H1 (cell line): ENCODE results near the gene E2F3. TPM values are rescaled to one million over a fixed set of nuclear protein-coding genes. Genes with fewer than 3 reads are reported as not detected.

Source experiments
- BRCA1 ChIP-seq: IDR thresholded peaks from 2 replicates; pipeline ENCODE4 v1.6.1; 2012; ENCODE audit warnings: low read depth, low read length, improper control_type of control experiment
- TBP ChIP-seq: IDR thresholded peaks from 2 replicates; pipeline ENCODE4 v1.6.1; 2011; ENCODE audit warnings: low read depth, low read length, improper control_type of control experiment
- polyA plus RNA-seq, 7 experiments: library from polyadenylated mRNA; depleted of rRNA in 3 of 7; stranded (reverse) in 5 of 7; unstranded in 2 of 7; fragments of >200 nt in 5 of 7; fragments of 200-250 nt in 2 of 7; gene quantifications; 1 replicate in 5 of 7; 2 replicates in 1 of 7; 4 replicates in 1 of 7; pipeline versions ENCODE4 v1.2.1 to v1.2.3, GENCODE V29; 2011 to 2013; ENCODE audit warnings: missing spikeins in 2 of 7, mixed read lengths in 2 of 7
- total RNA-seq: library from RNA; stranded (reverse); fragmentation: NEBNext Ultra II Directional; extraction: Animal tissue kit (Norgen Biotek cat#: 25700); gene quantifications from 2 replicates; pipeline ENCODE4 v1.2.1, GENCODE V29; 2021

The E2F3 gene
- total and polyA plus RNA-seq, 2 of the 8 experiments (the other 6 are each of a cell fraction or from before 2014, with no cell fraction given) = 14.9 to 42.2 TPM

DNA sequence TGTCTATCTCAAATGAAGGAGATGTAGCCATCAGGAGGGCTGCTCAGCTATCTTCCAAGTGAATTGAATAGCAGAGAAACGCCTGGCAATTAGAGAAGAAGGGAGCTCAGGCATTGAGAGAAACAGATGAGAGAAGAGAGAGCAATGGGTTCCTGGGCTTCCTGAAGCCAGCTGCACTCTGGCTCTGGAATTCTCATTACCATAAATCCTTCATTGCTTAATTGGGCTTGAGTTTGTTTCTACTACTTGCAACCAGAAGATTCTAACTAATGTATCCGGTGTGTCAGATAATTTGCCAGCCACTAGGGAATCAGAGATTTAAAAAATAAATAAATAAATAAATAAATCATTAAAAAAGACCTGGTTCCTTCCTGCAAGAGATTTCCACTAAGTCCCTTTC lies 107.5 kb downstream of the E2F3 start (continued):
- TF ChIP-seq BRCA1 = no peak
- TF ChIP-seq TBP = no peak
